IPS-NIHi7 (cell line): ENCODE results near the gene PCYOX1L.

Experiments
- DNase-seq: peaks from one replicate; pipeline ENCODE4 v3.0.0; 2012; ENCODE audit warnings: mixed read lengths; ENCODE audit errors: extremely low spot score

PCYOX1L gene

GRCh38 chr5:149407323-149408251 lies 49.7 kb downstream of the PCYOX1L start:
- DNase-seq = no peak

DNA sequence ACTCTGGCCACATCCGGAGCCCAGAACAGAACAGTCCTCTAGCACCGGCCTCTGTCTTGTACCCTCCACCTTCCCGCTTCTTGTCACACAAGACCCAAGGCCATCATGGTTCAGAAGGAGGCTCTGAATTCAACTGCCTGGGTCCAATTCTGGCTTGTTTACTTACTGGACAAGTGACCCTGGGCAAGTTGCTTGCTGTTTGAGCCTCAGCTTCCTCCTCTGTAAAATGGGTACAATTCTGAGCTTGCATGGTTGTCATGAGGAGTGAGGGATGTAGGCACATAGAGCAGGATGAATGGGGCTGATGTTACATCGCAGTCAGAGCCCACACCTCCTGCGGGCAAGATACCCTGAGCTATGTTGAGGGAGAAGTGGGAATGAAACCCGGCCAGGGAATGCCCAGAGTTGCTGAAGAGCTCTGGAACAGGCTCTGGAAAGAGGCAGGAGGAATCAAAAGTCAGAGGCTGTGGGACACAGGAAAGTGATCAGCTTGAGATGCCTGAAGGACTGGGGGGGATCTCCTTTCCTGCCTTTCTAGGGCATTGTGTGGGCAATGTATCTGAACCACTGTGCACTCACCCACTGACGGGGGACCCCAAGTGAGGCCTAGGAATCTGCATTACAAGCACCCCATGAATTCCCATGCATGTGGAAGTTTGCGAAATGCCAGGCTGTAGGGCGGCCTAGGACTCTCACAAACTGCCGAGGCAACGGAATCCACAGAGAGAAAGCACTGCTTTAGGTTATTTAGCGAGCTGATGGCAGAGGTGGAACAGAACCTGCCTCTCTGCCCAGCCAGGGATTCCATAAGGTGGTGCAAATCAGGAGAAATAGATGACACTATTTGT lies 50.6 kb downstream of the PCYOX1L start:
- DNase-seq = no peak

GRCh38 chr5:149409268-149409948 lies 51.6 kb downstream of the PCYOX1L start:
- no peak for DNase-seq

DNA sequence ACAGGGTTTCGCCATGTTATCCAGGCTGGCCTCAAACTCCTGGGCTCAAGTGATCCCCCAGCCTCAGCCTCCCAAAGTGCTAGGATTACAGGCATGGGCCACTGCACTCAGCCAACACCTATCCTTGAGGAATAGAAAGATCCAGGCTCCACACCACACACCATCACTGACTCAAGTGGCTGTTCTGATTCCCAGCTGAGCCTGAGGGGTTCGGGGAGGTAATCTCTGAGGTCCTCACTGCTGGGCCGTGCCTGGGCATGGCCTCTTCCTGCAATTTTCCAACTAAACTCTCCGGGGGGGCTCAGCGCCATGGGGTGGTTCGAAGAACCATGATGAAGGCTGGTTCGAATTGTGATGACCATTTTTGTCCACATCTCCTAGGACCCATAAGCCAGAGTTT lies 52.2 kb downstream of the PCYOX1L start:
- no peak for DNase-seq

DNA sequence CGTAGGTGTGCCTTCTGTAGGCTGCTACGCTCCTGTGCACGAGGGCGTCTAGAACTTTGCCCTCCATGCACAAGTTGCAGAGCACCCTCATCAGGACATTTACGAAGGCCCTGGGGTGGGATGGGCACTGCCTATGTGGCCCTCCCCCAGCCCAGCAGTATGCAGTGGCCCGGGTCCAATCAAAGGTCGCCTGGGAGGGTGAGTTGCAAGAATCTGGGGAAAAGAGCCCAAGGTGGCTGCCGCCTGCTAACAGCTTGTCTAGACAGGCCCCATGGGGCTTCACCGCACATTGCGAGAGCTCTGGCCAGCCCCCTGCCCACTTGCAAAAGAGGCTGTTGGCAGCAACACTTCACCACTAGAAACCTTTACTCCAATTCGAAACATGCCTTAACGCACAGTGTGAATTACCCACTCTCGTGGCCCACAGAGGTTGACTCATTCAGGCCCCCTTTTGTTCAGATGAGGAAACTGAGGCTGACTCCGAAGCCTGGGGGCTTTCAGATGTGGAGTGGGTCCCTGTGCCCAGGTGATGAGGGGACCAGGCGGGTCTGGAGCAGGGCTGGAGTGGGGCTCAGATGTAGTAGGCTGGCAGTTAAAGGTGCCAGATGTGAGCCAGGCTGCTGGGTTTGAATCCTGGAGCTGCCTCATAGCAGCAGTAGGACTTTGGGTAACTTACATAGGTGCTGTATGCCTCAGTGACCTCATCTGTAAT lies 53.0 kb downstream of the PCYOX1L start:
- no peak for DNase-seq

- DNase-seq = no peak
These were observed 54.1 kb downstream of the PCYOX1L start for GRCh38 chr5:149411738-149412519.

- no peak for DNase-seq
These were observed 55.1 kb downstream of the PCYOX1L start for GRCh38 chr5:149412783-149413476.

DNA sequence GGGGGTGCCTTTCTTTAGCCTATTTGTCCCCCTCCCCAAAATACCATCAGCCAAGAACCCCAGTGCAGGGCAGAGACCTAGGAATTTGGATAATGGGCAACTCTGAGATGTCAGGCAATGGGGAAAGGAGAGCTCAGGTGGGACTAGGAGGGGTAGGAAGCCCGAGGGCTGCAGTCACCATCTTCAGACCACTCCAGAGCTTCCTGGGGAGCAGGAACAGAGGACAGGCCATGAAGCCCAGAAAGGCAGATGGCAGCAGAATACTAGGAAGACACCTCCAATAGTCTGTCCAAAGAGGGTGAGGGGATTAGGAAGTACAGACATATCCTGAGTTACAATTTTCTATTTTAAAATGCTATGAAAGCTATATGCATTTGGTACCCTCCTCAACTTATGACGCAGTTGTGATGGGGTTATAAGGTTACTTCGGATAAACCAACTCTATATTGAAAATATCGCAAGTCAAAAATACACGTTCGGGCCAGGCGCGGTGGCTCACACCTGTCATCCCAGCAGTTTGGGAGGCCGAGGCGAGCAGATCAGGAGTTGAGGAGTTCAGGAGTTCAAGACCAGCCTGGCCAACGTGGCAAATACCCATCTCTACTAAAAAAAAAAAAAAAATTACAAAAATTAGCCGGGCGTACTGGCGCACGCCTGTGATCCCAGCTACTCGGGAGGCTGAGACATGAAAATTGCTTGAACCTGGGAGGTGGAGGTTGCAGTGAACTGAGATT lies 55.8 kb downstream of the PCYOX1L start:
- no peak for DNase-seq

- no peak for DNase-seq
These were observed 56.7 kb downstream of the PCYOX1L start for GRCh38 chr5:149414405-149415065.

GRCh38 chr5:149415066-149415967 lies 57.5 kb downstream of the PCYOX1L start:
- no peak for DNase-seq

- DNase-seq = no peak
These were observed 59.3 kb downstream of the PCYOX1L start for GRCh38 chr5:149416987-149417710.

DNA sequence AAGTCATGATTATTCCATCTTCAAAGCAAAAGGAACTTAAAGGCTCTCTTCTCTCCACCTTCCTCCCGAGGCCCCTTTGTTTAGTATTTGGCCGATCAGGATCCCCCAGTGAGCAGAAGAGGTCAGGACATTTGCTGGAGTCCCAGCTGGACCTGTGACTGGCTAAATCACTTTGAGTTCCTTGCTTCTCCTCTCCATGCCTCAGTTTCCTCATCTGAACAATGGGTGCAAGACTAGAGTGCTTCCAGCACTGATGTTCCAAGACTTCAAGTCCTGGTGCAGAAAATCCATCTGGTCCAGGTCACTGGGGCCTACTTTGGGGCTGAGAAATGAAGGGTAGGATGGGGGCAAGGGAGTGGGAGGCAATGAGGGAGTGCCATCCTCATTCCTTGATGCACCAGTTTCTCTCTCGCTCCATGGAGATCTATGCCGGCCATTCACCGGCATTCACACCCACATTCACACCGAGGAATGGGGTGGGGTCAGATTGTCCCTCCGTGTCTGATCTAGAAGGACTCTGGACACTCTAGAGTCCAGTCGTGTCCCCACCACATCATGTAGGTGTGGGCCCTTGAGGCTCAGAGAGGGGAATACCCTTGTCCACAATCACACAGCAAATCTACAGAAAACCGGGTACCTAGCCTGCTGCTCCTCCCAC lies 60.0 kb downstream of the PCYOX1L start:
- no peak for DNase-seq

GRCh38 chr5:149418910-149419531 lies 61.2 kb downstream of the PCYOX1L start:
- DNase-seq = no peak
